Activated CD8-positive, alpha-beta memory T cell treated with anti-CD3 and anti-CD28 coated beads, Interleukin-2, amount 50 U/mL, for 1 hour (primary cell): ENCODE data around the gene ZNHIT1.

ENCODE experiments used
- DNase-seq: peaks from one replicate; pipeline ENCODE4 v3.0.0-alpha.2; 2020; ENCODE audit errors: extremely low read depth

The ZNHIT1 gene

GRCh38 chr7:101217388-101218235 is at the start of gene ZNHIT1, which contains the start of gene PLOD3:
ZNHIT1 (plus strand) TSS chr7:101218165; CDS start chr7:101218196, 31 bp downstream.
PLOD3 (minus strand) TSS chr7:101217581; CDS start chr7:101217274, 307 bp downstream.
- DNase-seq: peak; percentile 98

GRCh38 chr7:101168412-101169049 is 49.4 kb upstream of the ZNHIT1 start:
- no peak for DNase-seq

GRCh38 chr7:101169110-101169837 is 48.7 kb upstream of the ZNHIT1 start:
- no peak for DNase-seq

- peak; percentile 31 for DNase-seq
These were observed 48.0 kb upstream of the ZNHIT1 start for GRCh38 chr7:101169838-101170551.

GRCh38 chr7:101170617-101171441 is 47.1 kb upstream of the ZNHIT1 start:
- DNase-seq: no peak

GRCh38 chr7:101171442-101171837 is 46.5 kb upstream of the ZNHIT1 start:
- DNase-seq: no peak

- DNase-seq: no peak
These were observed 45.7 kb upstream of the ZNHIT1 start for GRCh38 chr7:101172005-101172853.

GRCh38 chr7:101172854-101173751 is 44.9 kb upstream of the ZNHIT1 start:
- no peak for DNase-seq

- no peak for DNase-seq
These were observed 44.2 kb upstream of the ZNHIT1 start for GRCh38 chr7:101173752-101174244.

- DNase-seq: no peak
These were observed 43.6 kb upstream of the ZNHIT1 start for GRCh38 chr7:101174322-101174854.

- no peak for DNase-seq
These were observed 42.3 kb upstream of the ZNHIT1 start for GRCh38 chr7:101175664-101176063.

- no peak for DNase-seq
These were observed 40.3 kb upstream of the ZNHIT1 start for GRCh38 chr7:101177644-101178043.

- no peak for DNase-seq
These were observed 38.8 kb upstream of the ZNHIT1 start for GRCh38 chr7:101179117-101179516.

- no peak for DNase-seq
These were observed 38.3 kb upstream of the ZNHIT1 start for GRCh38 chr7:101179713-101180112.

GRCh38 chr7:101180130-101180755 is 37.7 kb upstream of the ZNHIT1 start, which contains the start of gene NAT16:
NAT16 (minus strand) TSS chr7:101180293; CDS start chr7:101174807, 5,486 bp downstream.
- no peak for DNase-seq

- no peak for DNase-seq
These were observed 32.6 kb upstream of the ZNHIT1 start for GRCh38 chr7:101185258-101185839.

GRCh38 chr7:101186194-101186593 is 31.8 kb upstream of the ZNHIT1 start:
- no peak for DNase-seq
